K562 (cell line): ENCODE measurements around the gene SORCS2. TPM values are rescaled to one million over a fixed set of nuclear protein-coding genes. Genes with fewer than 3 reads are reported as not detected.

Experiments used
- ATAC-seq: fragments of 200-7000 bp; cut with Tn5 transposase; 3 replicates; pipeline ENCODE4 v1.9.1; 2020; ENCODE audit warnings: moderate library complexity
- BruUV-seq: library from RNA; stranded (reverse); fragments of 400-500 nt; replicated peaks from 2 replicates; lab custom pipeline; 2021; lab: Mats Ljungman, UMichigan
- CTCF ChIA-PET: fragments of 300-600 bp; formaldehyde crosslinking; extraction: SDS; loops from one replicate; lab custom pipeline; 2021; ENCODE audit warnings: low intra/inter-chr PET ratio; lab: Yijun Ruan, JAX
- POLR2A ChIA-PET: fragments of 300-600, 350-650 bp; sonication (Branson Sonifier 250); formaldehyde crosslinking; extraction: SDS; loops from one replicate; lab custom pipeline; 2021; ENCODE audit warnings: antibody characterized with exemption, inconsistent platforms; lab: Yijun Ruan, JAX
- DNase-seq, 4 experiments: peaks; one replicate each; pipeline versions ENCODE4 v3.0.0 to v3.0.0-alpha.2; 2011 to 2018; ENCODE audit warnings: low spot score in 3 of 4, mixed read lengths in 3 of 4; ENCODE audit errors: extremely low read depth in 1 of 4
- FAIRE-seq: peaks from 2 replicates; lab custom pipeline; 2011; peaks lifted over from hg19 to GRCh38; lab: Jason Lieb, UNC
- H2AFZ ChIP-seq: 2 replicates; pipeline ENCODE4 v1.6.0; 2011; ENCODE audit warnings: low read depth, low read length, control low read depth, inconsistent platforms
- H3K27ac ChIP-seq: fragments of 200-600 bp; 3 replicates; pipeline ENCODE4 v1.8.0; 2011; ENCODE audit warnings: low read depth, mild to moderate bottlenecking, control low read depth, inconsistent platforms, low read length, moderate library complexity, mixed read lengths; ENCODE audit errors: extremely low read depth
- H3K27me3 ChIP-seq, 2 experiments: fragments of 300-600 bp in 1 of 2; 2 replicates in 1 of 2; 3 replicates in 1 of 2; pipeline versions ENCODE4 v1.6.0 to v1.8.0; 2011; ENCODE audit warnings: inconsistent platforms in 2 of 2, low read length in 2 of 2, mild to moderate bottlenecking in 1 of 2, mixed read lengths in 1 of 2, moderate library complexity in 1 of 2; ENCODE audit not compliant: control insufficient read depth in 2 of 2, insufficient read depth in 2 of 2
- H3K36me3 ChIP-seq: fragments of 300-600 bp; 3 replicates; pipeline ENCODE4 v1.8.0; 2011; ENCODE audit warnings: mild to moderate bottlenecking, low read length, inconsistent platforms; ENCODE audit not compliant: control insufficient read depth, insufficient read depth
- H3K4me1 ChIP-seq, 2 experiments: fragments of 200-600 bp in 1 of 2; replicated peaks in 1 of 2; 2 replicates in 1 of 2; 3 replicates in 1 of 2; pipeline versions ENCODE4 v1.5.1 to v1.8.0; 2011; ENCODE audit warnings: inconsistent platforms in 2 of 2, low read length in 2 of 2, mild to moderate bottlenecking in 1 of 2, mixed read lengths in 1 of 2, moderate library complexity in 1 of 2; ENCODE audit not compliant: control insufficient read depth in 2 of 2, insufficient read depth in 2 of 2
- H3K4me2 ChIP-seq: 2 replicates; pipeline ENCODE4 v1.6.1; 2011; ENCODE audit warnings: low read length, control low read depth, inconsistent platforms, mixed read lengths; ENCODE audit not compliant: insufficient read depth
- H3K4me3 ChIP-seq: fragments of 200-600 bp; sonication (generic), shearing (Covaris generic); 2 replicates; pipeline ENCODE4 v1.5.1; 2016; ENCODE audit warnings: control low read depth, inconsistent platforms
- H3K79me2 ChIP-seq: fragments of 200-600 bp; 3 replicates; pipeline ENCODE4 v1.8.0; 2011; ENCODE audit warnings: low read length, inconsistent platforms; ENCODE audit not compliant: control insufficient read depth, insufficient read depth
- H3K9ac ChIP-seq, 2 experiments: 2 replicates each; pipeline versions ENCODE4 v1.6.0 to v1.6.1; 2011; ENCODE audit warnings: low read depth in 2 of 2, low read length in 2 of 2, control low read depth in 1 of 2, inconsistent platforms in 1 of 2, mild to moderate bottlenecking in 1 of 2, mixed read lengths in 1 of 2; ENCODE audit not compliant: insufficient read depth in 1 of 2
- H3K9me1 ChIP-seq: one replicate; pipeline ENCODE4 v1.6.0; 2011; ENCODE audit warnings: inconsistent platforms, mild to moderate bottlenecking, low read length, moderate library complexity; ENCODE audit not compliant: control insufficient read depth, insufficient read depth
- H3K9me3 ChIP-seq: replicated peaks from 2 replicates; pipeline ENCODE4 v1.5.1; 2011; ENCODE audit warnings: low read depth, low read length, inconsistent platforms; ENCODE audit not compliant: control insufficient read depth, insufficient read depth
- H4K20me1 ChIP-seq: replicated peaks from 2 replicates; pipeline ENCODE4 v1.6.1; 2011; ENCODE audit warnings: low read length, inconsistent platforms, mixed read lengths; ENCODE audit not compliant: control insufficient read depth, insufficient read depth
- ATF3 ChIP-seq, 2 experiments: fragments of 450-650 bp in 1 of 2; sonication (generic) in 1 of 2; formaldehyde crosslinking in 1 of 2; IDR thresholded peaks in 1 of 2; conservative IDR thresholded peaks in 1 of 2; 2 replicates each; pipeline versions ENCODE4 v1.6.1 to v1.8.1; 2016 to 2023; ENCODE audit warnings: mild to moderate bottlenecking in 2 of 2, moderate library complexity in 2 of 2, inconsistent platforms in 1 of 2, missing genetic modification reagents in 1 of 2
- CREM ChIP-seq: IDR thresholded peaks from 2 replicates; pipeline ENCODE4 v1.6.1; 2014; ENCODE audit warnings: antibody characterized with exemption, low read depth
- ETV5 ChIP-seq: sonication (generic); formaldehyde crosslinking; IDR thresholded peaks from 2 replicates; pipeline ENCODE4 v1.4.0; 2020; ENCODE audit warnings: low read depth, mild to moderate bottlenecking, missing genetic modification reagents
- FOSL1 ChIP-seq: fragments of 200-800 bp; sonication (Bioruptor generic); conservative IDR thresholded peaks from 2 replicates; pipeline ENCODE4 v1.6.1; 2016; ENCODE audit warnings: missing genetic modification characterization, missing compliant biosample characterization
- GABPA ChIP-seq: fragments of 200-800 bp; sonication (Bioruptor generic); conservative IDR thresholded peaks from 2 replicates; pipeline ENCODE4 v1.6.1; 2016; ENCODE audit warnings: low read depth, missing genetic modification characterization, missing compliant biosample characterization
- JUN ChIP-seq, 2 experiments: sonication (generic) in 1 of 2; formaldehyde crosslinking in 1 of 2; IDR thresholded peaks; 2 replicates each; pipeline versions ENCODE4 v1.6.1 to v1.8.0; 2012 to 2022; ENCODE audit warnings: borderline replicate concordance in 2 of 2, mild to moderate bottlenecking in 2 of 2, improper control_type of control experiment in 1 of 2, low read depth in 1 of 2, low read length in 1 of 2, missing genetic modification reagents in 1 of 2
- JUND ChIP-seq, 2 experiments: IDR thresholded peaks; 2 replicates in 1 of 2; 3 replicates in 1 of 2; pipeline ENCODE4 v1.6.1; 2011; ENCODE audit warnings: borderline replicate concordance in 2 of 2, low read depth in 2 of 2, low read length in 2 of 2, improper control_type of control experiment in 1 of 2, missing biosample characterization in 1 of 2, missing genetic modification characterization in 1 of 2, missing genetic modification reagents in 1 of 2
- NR2C1 ChIP-seq, 2 experiments: fragments of 450-650 bp; IDR thresholded peaks; 2 replicates each; pipeline ENCODE4 v1.6.1; 2017; ENCODE audit warnings: mild to moderate bottlenecking in 2 of 2, antibody characterized with exemption in 1 of 2, inconsistent platforms in 1 of 2, missing compliant biosample characterization in 1 of 2, missing genetic modification characterization in 1 of 2
- NR2C2 ChIP-seq, 2 experiments: fragments of 200-800 bp in 1 of 2; sonication (Bioruptor generic) in 1 of 2; sonication (generic) in 1 of 2; formaldehyde crosslinking in 1 of 2; IDR thresholded peaks; 2 replicates each; pipeline versions ENCODE4 v1.6.1 to v1.8.0; 2016 to 2022; ENCODE audit warnings: mild to moderate bottlenecking in 1 of 2, missing compliant biosample characterization in 1 of 2, missing genetic modification characterization in 1 of 2, missing genetic modification reagents in 1 of 2
- RNF2 ChIP-seq: sonication (generic); IDR thresholded peaks from 2 replicates; pipeline ENCODE4 v1.6.1; 2016
- SPI1 ChIP-seq: IDR thresholded peaks from 2 replicates; pipeline ENCODE4 v1.6.1; 2011; ENCODE audit warnings: low read depth, low read length, control low read depth, borderline replicate concordance
- ZNF311 ChIP-seq: fragments of 250-450 bp; sonication (Bioruptor Pico); IDR thresholded peaks from 2 replicates; pipeline ENCODE4 v1.4.0; 2020; ENCODE audit warnings: mild to moderate bottlenecking, moderate library complexity
- ZNF408 ChIP-seq: fragments of 250-450 bp; sonication (Bioruptor Pico); IDR thresholded peaks from 2 replicates; pipeline ENCODE4 v1.4.0; 2020; ENCODE audit warnings: low read depth, mild to moderate bottlenecking, moderate library complexity
- ZZZ3 ChIP-seq: fragments of 450-650 bp; IDR thresholded peaks from 2 replicates; pipeline ENCODE4 v1.6.1; 2016; ENCODE audit warnings: antibody characterized with exemption, mild to moderate bottlenecking, moderate library complexity
- WGBS: fragments of 100-300 bp; shearing (Covaris generic); methylation state at CpG from one replicate; pipeline ENCODE4 v1.1.6; 2016; ENCODE audit warnings: low coverage, mixed read lengths; ENCODE audit not compliant: insufficient coverage; ENCODE audit errors: missing lambda C conversion rate; 5-methylcytosine and 5-hydroxymethylcytosine counted together
- in situ Hi-C: fragments of 300-500 bp; cut with MboI; formaldehyde crosslinking; loops from 4 replicates; pipeline ENCODE4 v1.15.0; 2018; ENCODE audit warnings: inconsistent platforms, mixed read lengths
- intact Hi-C: fragments of 100-400 bp; cut with micrococcal nuclease; formaldehyde crosslinking; loops from 2 replicates; pipeline ENCODE4 v1.14.2; 2022
- polyA plus RNA-seq, 8 experiments: library from polyadenylated mRNA; depleted of rRNA in 4 of 8; stranded (reverse) in 5 of 8; unstranded in 3 of 8; fragments of >200 nt; fragmentation: Nextera tagmentation in 2 of 8; fragmentation: Illumina TruSeq in 1 of 8; extraction: Ambion mirVana in 2 of 8; extraction: Trizol in 1 of 8; gene quantifications; 2 replicates each; pipeline versions ENCODE4 v1.2.1 to v1.2.3, GENCODE V29; 2011 to 2014; ENCODE audit warnings: inconsistent platforms in 1 of 8, missing spikeins in 1 of 8
- total RNA-seq, 7 experiments: library from RNA; depleted of rRNA in 6 of 7; stranded (reverse); fragments of >200 nt in 6 of 7; fragmentation: Illumina TruSeq in 2 of 7; extraction: Trizol in 2 of 7; gene quantifications; 2 replicates each; pipeline versions ENCODE4 v1.2.1 to v1.2.3, GENCODE V29; 2011 to 2021; ENCODE audit warnings: low replicate concordance in 1 of 7
- TF ChIP-seq, protein P1 (sequence below): fragments of 450-650 bp; formaldehyde crosslinking; conservative IDR thresholded peaks from 2 replicates; pipeline ENCODE4 v1.4.0; 2022; ENCODE audit warnings: mild to moderate bottlenecking, missing genetic modification characterization

SORCS2 gene
- total and polyA plus RNA-seq, 9 of the 15 experiments (the other 6 are each of a cell fraction or from before 2014, with no cell fraction given), result not detected

DNA sequence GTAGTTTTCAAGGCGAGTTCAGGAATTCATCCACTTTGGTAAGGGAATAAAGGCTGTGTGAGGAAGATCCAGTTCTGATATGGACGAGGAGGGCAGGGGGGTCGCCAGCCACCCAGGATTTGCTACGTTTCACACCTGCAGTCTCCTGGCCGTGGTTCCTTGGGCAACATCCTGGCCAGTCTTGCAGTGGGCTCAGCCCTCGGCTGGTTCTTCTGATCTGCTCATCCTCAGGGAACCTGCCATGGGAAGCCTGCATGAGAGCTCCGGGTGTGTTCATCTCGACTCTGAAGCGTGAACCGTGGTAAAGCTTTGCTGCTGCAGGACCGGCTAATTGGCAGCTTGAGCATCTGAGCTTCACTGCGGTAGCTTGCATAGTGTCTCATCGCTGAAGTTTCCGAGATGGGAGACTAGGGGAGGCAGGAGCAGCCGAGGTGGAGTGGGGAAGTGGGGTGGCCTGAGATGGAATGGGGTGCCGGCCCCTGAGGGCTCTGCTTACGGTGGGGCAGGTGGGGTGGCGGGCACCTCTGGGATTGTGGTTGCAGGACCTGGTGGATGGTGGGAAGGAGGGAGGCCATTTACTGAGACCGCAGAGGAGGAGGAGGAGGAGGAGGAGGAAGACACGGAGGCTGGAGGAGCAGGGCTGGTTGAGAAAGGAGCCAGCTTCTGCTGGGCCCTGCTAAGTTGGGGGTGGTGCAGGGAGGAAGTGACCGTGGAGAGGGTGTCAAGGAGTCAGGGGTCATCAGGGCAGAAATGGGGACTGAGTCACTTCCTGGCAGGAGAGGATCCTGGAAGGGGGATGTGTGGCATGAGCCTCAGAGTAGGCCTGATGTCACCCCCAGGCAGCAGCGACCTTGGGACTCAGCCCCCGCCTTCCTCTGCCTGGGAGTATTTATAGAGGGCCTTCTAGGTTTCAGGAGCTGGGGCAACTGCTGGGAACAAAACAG, 455.5 kb downstream of the SORCS2 start:
- ChIA-PET POLR2A (interaction anchor here (0.6 to 0.7 kb wide), 2 partner anchors 108 to 357 kb away, joined by 3 read pairs; no protein-coding TSS in a partner anchor), CTCF (no interaction called here)
- H3K9me3 ChIP-seq, result no peaks in the 10 kb centered on the region; the same call in 1 of the 2 replicates
- H3K79me2 ChIP-seq, result no peaks in the 10 kb centered on the region
- DNase-seq, result peak; percentile 25 to 40 (median 31)
- H3K9me1 ChIP-seq, result no peaks in the 10 kb centered on the region
- no peak for ATAC-seq
- no peak overlapping the region for H2AFZ ChIP-seq
- no peak for FAIRE-seq
- H3K4me1 ChIP-seq, result peaks cover 3% of the 10 kb centered on the region in 2 experiments; a peak in 1 of 5 replicates
- peaks cover 0 to 14% of the 10 kb centered on the region in 2 experiments; a peak in 2 of 5 replicates for H3K27me3 ChIP-seq
- whole genome bisulfite sequencing, result 2% methylated on average over 23 of the region's 23 CpGs
- no peak overlapping the region for H3K27ac ChIP-seq
- no TSS peak for BruUV-seq
- intact Hi-C loops (no loop called here), in situ Hi-C loops (no loop called here)
- H3K4me2 ChIP-seq, result no peak overlapping the region
- no peak overlapping the region for H3K9ac ChIP-seq
- 0 out of 2 replicates have a peak, but pooled peaks cover 5% of the 10 kb centered on the region for H4K20me1 ChIP-seq
- no peaks in the 10 kb centered on the region for H3K36me3 ChIP-seq
- no peak overlapping the region for H3K4me3 ChIP-seq
- TF ChIP-seq JUN (IDR thresholded peaks at IDR 0.05; ENCODE audit: borderline replicate concordance, low read depth, low read length) (0 out of 2 replicates have a peak, but pooled peaks have one; percentile 24), JUN (CRISPR knock-in tag; IDR thresholded peaks at IDR 0.05; ENCODE audit: borderline replicate concordance) (no peak), NR2C1 (IDR thresholded peaks at IDR 0.05) (no peak; the same call in 1 of the 2 replicates), NR2C1 (tag; IDR thresholded peaks at IDR 0.05) (peak; percentile 60), NR2C2 (CRISPR knock-in tag; IDR thresholded peaks at IDR 0.05) (peak; percentile 62; the same call in 1 of the 2 replicates), NR2C2 (tag; IDR thresholded peaks at IDR 0.05) (peak; percentile 63; the same call in 1 of the 2 replicates), FOSL1 (tag) (peak; percentile 28; the same call in 1 of the 2 replicates), SPI1 (peak; percentile 62), ZZZ3 (no peak), JUND (IDR thresholded peaks at IDR 0.05; ENCODE audit: borderline replicate concordance, low read depth, low read length) (peak; percentile 57), JUND (tag; IDR thresholded peaks at IDR 0.05; ENCODE audit: borderline replicate concordance, low read depth, low read length) (no peak), CREM (0 out of 2 replicates have a peak, but pooled peaks have one; percentile 20), GABPA (tag) (peak; percentile 49), ZNF311 (CRISPR knock-in tag) (no peak), RNF2 (peak; percentile 31; the same call in 1 of the 2 replicates), ZNF408 (no peak), ETV5 (CRISPR knock-in tag) (peak; percentile 62), ATF3 (IDR thresholded peaks at IDR 0.05) (peak; percentile 33; the same call in 1 of the 2 replicates), ATF3 (CRISPR knock-in tag; conservative IDR thresholded peaks at IDR 0.05) (no peak)
- TF ChIP-seq, protein P1, sequence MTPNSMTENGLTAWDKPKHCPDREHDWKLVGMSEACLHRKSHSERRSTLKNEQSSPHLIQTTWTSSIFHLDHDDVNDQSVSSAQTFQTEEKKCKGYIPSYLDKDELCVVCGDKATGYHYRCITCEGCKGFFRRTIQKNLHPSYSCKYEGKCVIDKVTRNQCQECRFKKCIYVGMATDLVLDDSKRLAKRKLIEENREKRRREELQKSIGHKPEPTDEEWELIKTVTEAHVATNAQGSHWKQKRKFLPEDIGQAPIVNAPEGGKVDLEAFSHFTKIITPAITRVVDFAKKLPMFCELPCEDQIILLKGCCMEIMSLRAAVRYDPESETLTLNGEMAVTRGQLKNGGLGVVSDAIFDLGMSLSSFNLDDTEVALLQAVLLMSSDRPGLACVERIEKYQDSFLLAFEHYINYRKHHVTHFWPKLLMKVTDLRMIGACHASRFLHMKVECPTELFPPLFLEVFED (CRISPR knock-in tag), result peak; percentile 60; the same call in 1 of the 2 replicates
